NOMO-1 (cell line): ENCODE results near the gene SHC2.
A peak's percentile ranks its signal among the peaks of the same experiment; 100 is the strongest.
"Not testable (repeated sequence)": the region's sequence is repeated elsewhere in the genome, so short reads cannot be mapped to it uniquely, and the experiment has no call there.

Experiments
- DNase-seq, 2 experiments: peaks; one replicate each; lab custom pipeline; 2025; ENCODE audit not compliant: unreplicated experiment in 2 of 2; lab: John Stamatoyannopoulos, UW

SHC2 gene

GRCh38 chr19:392375-392970 lies 68.4 kb downstream of the SHC2 start:
- no peak for DNase-seq

- DNase-seq, result no peak
Observed at GRCh38 chr19:391726-392374, 69.0 kb downstream of the SHC2 start.

GRCh38 chr19:391207-391557 lies 69.7 kb downstream of the SHC2 start:
- no peak for DNase-seq

- no peak for DNase-seq
Observed at GRCh38 chr19:390386-391206, 70.2 kb downstream of the SHC2 start.

- no peak for DNase-seq
Observed at GRCh38 chr19:389935-390289, 70.9 kb downstream of the SHC2 start.

GRCh38 chr19:389255-389934 lies 71.4 kb downstream of the SHC2 start:
- DNase-seq, result no peak

GRCh38 chr19:388691-389090 lies 72.1 kb downstream of the SHC2 start:
- DNase-seq, result no peak

- no peak for DNase-seq
Observed at GRCh38 chr19:387777-388176, 73.1 kb downstream of the SHC2 start.

GRCh38 chr19:386632-387301 lies 74.1 kb downstream of the SHC2 start:
- DNase-seq, result not testable (repeated sequence)

- not testable (repeated sequence) for DNase-seq
Observed at GRCh38 chr19:386189-386588, 74.6 kb downstream of the SHC2 start.

- no peak for DNase-seq
Observed at GRCh38 chr19:384799-385169, 76.0 kb downstream of the SHC2 start.

GRCh38 chr19:383922-384798 lies 76.7 kb downstream of the SHC2 start:
- no peak for DNase-seq

- no peak for DNase-seq
Observed at GRCh38 chr19:383040-383439, 77.8 kb downstream of the SHC2 start.

GRCh38 chr19:382578-382977 lies 78.3 kb downstream of the SHC2 start:
- DNase-seq, result peak; percentile 15 to 39

- DNase-seq, result not testable (repeated sequence)
Observed at GRCh38 chr19:381901-382300, 78.9 kb downstream of the SHC2 start.

GRCh38 chr19:380618-381219 lies 80.1 kb downstream of the SHC2 start:
- DNase-seq, result not testable (repeated sequence)

GRCh38 chr19:379796-380195 lies 81.0 kb downstream of the SHC2 start:
- no peak for DNase-seq

- no peak for DNase-seq
Observed at GRCh38 chr19:378706-379105, 82.1 kb downstream of the SHC2 start.

GRCh38 chr19:377801-378581 lies 82.8 kb downstream of the SHC2 start:
- no peak for DNase-seq
